Stimulated activated CD4-positive, alpha-beta T cell treated with anti-CD3 and anti-CD28 coated beads, Interleukin-4, amount 100 ng/mL, for 1 hour (primary cell): Measurements from ENCODE around the gene GALNT2.

ENCODE experiments used
- DNase-seq: peaks from one replicate; pipeline ENCODE4 v3.0.0-alpha.2; 2020

Gene GALNT2

DNA sequence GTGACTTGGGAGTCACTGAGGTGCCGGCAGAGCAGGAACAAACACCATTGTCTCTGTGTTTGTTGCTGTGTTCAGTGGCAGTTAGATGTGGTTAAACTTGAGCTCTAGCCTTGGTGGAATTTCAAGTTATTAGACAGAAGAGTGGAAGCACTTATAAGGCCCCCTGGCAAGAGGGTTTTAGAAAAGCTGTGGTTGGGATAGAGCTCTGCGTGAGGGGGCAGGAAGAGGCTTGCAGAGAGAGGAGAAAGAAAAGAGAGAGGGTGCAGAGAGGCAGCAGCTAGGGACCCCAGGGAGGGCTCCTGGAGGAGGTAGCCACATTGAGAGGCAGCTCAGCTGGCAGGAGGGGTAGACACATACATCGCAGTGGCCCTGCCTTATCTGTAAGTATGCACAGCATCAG is 128.2 kb downstream of the GALNT2 start:
- DNase-seq: no peak

DNA sequence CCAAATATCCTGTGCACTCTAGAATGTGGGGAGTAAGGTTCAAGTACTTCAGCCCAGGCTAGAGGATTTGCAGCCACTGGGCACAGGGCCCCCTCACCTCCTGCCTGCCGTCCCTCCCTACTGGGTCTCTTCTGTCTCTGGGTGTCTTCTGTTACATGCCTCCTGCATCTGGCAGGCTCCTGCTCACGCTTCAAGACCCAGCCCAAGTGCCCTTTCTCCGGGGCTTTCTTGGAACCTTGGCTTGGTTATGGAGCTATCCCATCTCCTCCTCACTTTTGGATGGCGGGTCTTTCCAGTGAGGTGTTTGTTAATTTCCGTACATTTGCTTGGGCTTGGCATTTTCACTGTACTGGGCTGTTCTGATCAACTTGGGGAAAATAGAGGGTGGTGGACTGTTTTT is 129.0 kb downstream of the GALNT2 start:
- DNase-seq: no peak

DNA sequence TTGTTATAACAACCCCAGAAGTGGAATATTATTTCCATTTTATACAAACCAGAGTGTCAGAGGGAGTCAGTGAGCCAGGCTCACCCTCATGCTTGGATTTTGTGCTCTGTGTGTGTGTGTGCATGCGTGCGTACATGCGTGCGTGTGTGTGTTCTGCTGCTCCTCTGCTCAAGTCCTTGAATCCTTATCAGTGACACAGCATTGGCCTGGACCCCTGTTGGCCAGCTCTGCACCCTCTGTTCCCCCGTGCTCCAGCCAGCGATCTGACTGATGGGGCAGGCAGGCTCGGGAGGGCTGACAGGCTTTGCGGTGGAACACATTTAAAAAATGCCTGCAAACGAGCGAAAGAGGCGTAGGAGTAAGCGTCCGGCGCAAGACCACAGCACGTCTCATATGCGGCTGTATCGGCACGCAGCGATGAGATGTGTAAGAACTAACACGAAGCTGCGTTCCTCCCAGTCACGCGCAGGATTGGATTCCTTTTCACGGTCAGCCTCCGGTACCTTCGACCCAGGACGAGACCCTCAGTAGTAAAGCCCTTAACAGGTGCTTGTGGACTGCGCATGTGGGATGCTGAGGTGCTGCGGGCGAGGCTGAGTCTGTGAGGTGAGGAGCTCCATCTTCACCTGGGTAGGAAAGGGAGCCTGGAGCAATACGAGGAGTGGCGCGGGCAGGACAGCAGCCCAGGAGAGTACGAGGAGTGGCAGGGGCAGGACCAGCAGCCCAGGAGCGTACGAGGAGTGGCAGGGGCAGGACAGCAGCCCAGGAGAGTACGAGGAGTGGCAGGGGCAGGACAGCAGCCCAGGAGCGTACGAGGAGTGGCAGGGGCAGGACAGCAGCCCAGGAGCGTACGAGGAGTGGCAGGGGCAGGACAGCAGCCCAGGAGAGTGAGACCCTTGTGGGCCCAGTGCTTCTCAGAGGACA is 130.9 kb downstream of the GALNT2 start:
- no peak for DNase-seq

DNA sequence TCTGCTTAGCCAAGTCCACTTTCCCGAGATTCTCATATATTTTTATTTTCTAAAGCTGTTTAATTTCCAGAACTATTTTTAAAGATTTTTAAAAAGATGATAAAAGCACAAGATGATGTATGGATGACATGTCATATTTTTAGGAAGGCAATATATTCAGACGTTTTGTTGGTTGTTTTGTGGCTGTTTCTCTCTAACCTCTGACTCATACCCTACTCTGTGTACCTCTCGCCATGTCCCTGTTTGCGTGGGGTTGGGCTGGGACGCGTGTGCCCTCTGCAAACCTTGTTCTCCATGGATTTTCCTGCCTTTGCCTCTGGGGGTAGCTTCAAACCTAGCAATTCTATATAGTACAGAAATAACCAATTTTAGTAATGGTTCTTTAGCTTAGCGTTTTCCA is 132.0 kb downstream of the GALNT2 start:
- DNase-seq: no peak

GRCh38 chr1:230199554-230199953 is 132.5 kb downstream of the GALNT2 start:
- DNase-seq: no peak

- no peak for DNase-seq
These were observed 133.2 kb downstream of the GALNT2 start for GRCh38 chr1:230200276-230200675.

GRCh38 chr1:230201445-230201844 is 134.4 kb downstream of the GALNT2 start:
- no peak for DNase-seq

DNA sequence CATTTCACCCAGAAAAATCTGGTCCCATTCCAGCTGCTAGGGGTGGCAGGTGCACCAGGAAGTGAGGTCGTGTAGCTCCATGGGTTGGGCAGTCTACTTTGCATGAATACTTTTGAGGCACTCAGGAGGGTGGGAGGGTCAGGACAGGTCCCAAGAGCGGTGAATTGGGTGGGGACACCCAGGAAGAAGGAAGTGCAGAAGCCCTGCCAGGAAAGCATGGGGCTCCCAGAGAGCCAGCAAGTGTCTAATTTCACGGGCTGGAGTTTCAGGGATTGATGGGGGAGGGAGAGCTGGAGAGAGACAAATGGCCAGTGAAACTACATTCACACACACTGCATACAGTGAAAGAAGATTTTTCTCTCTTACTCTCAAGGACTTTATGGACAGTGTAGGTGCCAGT is 137.8 kb downstream of the GALNT2 start:
- DNase-seq: no peak

GRCh38 chr1:230205719-230206198 is 138.7 kb downstream of the GALNT2 start:
- no peak for DNase-seq

- no peak for DNase-seq
These were observed 139.2 kb downstream of the GALNT2 start for GRCh38 chr1:230206207-230206606.

- no peak for DNase-seq
These were observed 139.9 kb downstream of the GALNT2 start for GRCh38 chr1:230206976-230207375.

GRCh38 chr1:230207598-230207997 is 140.6 kb downstream of the GALNT2 start:
- DNase-seq: no peak

GRCh38 chr1:230208619-230209261 is 141.7 kb downstream of the GALNT2 start:
- DNase-seq: peak; percentile 22

DNA sequence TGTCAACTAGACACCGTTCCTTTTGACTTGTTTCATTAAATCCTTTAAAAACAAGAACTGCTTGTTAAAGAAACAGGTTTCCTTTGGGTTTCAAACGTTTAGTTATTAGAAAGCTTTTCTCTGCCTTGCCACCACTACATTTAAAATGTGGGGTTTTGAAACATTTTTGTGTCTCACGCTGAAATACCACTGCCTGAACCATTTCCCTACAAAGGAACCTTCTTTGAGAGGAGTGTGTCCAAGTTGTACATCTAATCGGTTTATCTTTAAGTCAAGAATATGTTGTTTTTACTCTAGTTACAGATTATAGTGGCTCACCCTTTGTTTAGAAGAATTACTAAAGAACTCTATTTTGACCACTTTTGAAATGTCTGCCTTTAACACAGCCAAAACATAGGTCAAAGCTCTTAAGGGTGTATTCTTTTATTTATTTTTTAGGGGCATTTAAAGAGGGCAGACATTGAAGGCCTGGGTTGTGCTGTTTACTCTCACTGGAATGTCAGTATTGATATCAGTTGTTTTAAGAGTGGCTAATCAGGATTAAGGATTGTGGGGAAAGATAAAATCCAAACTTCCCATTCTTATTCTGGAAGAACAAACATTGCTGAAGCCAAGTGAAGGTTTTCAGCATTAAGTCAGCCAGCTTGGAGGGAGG is 143.4 kb downstream of the GALNT2 start:
- no peak for DNase-seq

DNA sequence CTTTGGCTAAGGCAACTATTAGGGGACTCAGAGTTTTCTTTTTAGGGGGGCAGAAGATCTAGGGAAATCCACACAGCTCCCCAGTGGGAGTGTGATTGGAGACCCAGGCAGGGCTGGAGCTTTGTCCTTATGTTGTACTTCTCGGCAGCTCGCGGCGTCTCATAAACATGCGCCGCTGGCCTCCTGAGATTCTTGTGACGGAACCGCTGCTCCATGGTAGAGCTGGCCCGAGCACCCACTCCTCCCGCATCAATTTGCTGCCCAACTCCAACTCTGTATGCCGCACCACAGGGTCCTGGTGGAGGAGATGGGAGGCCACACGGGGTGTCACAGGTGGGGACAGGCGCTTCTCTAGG is 143.9 kb downstream of the GALNT2 start:
- no peak for DNase-seq

DNA sequence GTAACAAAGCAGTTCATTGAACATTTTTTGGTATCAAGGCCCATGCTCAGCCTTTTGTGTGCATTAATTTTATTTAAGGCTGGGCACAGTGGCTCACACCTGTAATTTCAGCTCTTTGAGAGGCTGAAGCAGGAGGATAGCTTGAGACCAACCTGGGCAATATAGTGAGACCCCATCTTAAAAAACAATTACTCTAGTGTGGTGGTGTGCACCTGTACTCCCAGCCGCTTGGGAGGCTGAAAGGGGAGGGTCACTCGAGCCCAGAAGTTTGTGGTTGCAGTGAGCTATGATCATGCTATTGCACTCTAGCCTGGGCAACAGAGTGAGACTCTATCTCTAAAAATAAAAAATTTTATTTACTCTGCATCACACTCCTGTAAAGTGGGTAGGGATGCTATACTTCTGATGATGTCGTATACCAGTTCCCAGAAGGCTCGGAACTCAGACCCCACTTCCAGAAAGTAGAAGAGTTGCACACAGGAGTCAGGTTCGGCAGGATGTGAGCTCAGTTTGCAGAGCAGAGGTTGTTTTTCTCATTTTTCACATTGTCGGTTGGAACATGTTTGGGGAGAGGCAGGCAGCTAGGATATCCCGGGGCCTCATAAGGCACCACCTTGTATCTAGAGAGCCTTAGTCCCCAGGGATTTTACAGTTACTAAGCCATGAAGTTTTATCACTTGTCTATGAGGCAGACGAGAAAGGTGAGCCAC is 144.6 kb downstream of the GALNT2 start:
- no peak for DNase-seq

DNA sequence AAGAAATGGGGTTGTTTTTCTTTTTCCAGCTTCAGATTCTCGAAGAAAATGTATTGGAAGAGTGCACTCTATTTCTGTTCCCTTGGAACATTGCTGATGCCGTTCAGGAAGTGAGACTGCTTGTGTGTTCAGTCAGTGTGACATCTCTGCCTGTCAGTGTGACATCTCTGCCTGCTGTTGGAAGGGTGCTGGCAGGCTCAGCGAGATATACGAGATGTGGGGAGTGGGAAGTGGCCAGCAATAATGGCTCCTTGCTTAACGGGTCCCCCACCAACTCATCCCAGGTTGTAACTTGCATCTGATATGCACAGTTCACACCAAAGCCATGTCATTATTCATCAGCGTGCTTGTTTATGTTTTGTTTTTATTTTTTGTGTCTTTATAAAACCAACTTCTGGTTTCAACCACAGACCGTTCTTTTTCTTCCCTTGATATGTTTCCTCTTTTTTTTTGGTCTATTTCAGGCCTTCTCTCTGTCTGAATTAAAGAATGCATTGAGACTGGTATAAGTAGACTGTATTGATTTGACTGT is 145.4 kb downstream of the GALNT2 start:
- no peak for DNase-seq

GRCh38 chr1:230215031-230215430 is 148.0 kb downstream of the GALNT2 start:
- DNase-seq: no peak

DNA sequence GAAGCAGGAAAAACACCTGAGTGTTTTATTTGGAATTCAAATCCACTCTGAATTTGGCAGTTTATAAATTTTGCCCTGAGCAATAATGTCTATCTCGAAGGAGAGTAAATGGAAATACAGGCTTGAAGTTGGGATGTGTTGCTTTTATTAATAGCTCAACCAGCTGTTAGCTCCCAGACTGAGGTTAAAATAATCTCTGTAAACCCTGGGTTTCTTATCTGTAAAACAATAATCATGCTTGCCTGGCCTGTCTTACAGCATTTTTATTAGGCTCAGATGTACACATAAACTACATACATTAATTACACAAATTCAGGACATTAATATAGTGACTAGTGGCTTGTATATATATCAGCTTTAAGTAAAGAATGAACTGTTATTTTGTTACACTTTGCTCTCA is 148.5 kb downstream of the GALNT2 start:
- no peak for DNase-seq

- DNase-seq: no peak
These were observed 149.9 kb downstream of the GALNT2 start for GRCh38 chr1:230216896-230217295.

GRCh38 chr1:230218667-230219066 is 151.6 kb downstream of the GALNT2 start:
- DNase-seq: no peak

DNA sequence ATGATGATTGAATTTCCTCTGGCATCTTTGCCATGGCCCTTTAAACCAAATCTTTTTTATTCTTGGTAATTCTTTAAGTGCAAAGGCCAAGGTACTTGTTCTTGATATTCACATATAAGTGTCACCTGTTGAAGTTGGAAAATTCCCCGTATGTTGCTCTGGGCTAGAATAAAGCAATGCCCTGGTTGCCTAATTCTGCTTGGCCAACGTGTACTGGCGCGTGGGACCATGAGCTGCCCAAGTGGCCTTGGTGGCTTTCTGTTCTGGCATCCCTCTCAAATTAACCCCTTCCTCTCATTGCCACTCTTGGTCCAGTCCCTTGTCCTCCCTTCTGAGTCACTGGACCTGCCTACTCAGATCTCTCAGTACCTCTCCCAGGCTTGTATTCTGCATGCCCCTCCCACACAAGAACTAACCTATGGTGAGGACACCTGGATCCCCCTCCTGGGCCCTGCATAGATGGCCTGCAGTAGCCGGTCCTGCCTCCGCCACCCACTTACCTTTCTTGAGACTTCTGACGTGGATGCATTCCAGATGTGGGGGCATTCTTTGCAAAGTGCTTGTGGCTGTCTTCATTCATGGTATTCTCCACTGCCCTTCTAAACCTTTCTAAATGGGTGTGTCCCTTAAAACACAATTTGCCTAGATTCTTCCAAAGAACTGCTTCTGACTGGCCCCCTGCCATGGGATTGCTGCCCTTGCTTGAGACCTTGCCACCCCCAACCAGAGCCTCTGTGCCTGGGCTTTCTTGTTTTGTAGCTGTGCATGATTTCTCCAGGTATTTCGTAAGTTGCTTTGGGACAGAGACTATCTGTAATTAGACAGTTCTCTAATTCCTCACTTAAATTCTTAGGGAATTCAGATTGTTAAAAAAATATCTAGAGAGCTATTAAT is 152.4 kb downstream of the GALNT2 start:
- no peak for DNase-seq
